HepG2 (cell line): Measurements from ENCODE around the gene KIAA1217.

ENCODE experiments used
- POLR2AphosphoS5 ChIP-seq: IDR thresholded peaks from 2 replicates; pipeline ENCODE4 v1.6.1; 2012; ENCODE audit warnings: low read depth, low read length
- ZNF292 ChIP-seq: sonication (generic); formaldehyde crosslinking; IDR thresholded peaks from 2 replicates; pipeline ENCODE4 v1.8.1; 2022; ENCODE audit warnings: mild to moderate bottlenecking, low read depth, missing genetic modification reagents, borderline replicate concordance
- ZNF317 ChIP-seq: sonication (generic); formaldehyde crosslinking; IDR thresholded peaks from 2 replicates; pipeline ENCODE4 v1.5.0; 2020; ENCODE audit warnings: mild to moderate bottlenecking, missing genetic modification reagents
- ZNF333 ChIP-seq: sonication (generic); formaldehyde crosslinking; IDR thresholded peaks from 2 replicates; pipeline ENCODE4 v1.4.0; 2020; ENCODE audit warnings: mild to moderate bottlenecking, missing genetic modification reagents, borderline replicate concordance
- ZNF383 ChIP-seq: sonication (generic); formaldehyde crosslinking; IDR thresholded peaks from 2 replicates; pipeline ENCODE4 v1.4.0; 2020; ENCODE audit warnings: missing genetic modification reagents, mild to moderate bottlenecking, borderline replicate concordance

GRCh38 chr10:24384954-24385353 lies 176.0 kb downstream of the KIAA1217 start:
- TF ChIP-seq ZNF317 = no peak
- no peak for TF ChIP-seq POLR2AphosphoS5
- TF ChIP-seq ZNF383 (CRISPR knock-in tag) = no peak
- TF ChIP-seq ZNF292 = no peak
- TF ChIP-seq ZNF333 (CRISPR knock-in tag) = no peak
